ENCODE results near the gene PRPF8. TPM values are rescaled to one million over a fixed set of nuclear protein-coding genes. Genes with fewer than 3 reads are reported as not detected.

PRPF8 gene
- total and polyA plus RNA-seq, 2 of the 8 experiments (the other 6 are each of a cell fraction or from before 2014, with no cell fraction given), result 329 to 337 TPM

- TF ChIP-seq SIN3A (conservative IDR thresholded peaks at IDR 0.05 in 1 of 2, IDR thresholded peaks at IDR 0.05 in 1 of 2; ENCODE audit: low read depth in 1 of 2, low read length in 2 of 2) (no peak), GTF2F1 (IDR thresholded peaks at IDR 0.05; ENCODE audit: borderline replicate concordance, low read depth, low read length) (no peak), ASH2L (IDR thresholded peaks at IDR 0.05; ENCODE audit: low read length) (no peak), SP1 (IDR thresholded peaks at IDR 0.05; ENCODE audit: low read depth, low read length) (no peak), SP4 (IDR thresholded peaks at IDR 0.05; ENCODE audit: low read length) (no peak), POLR2AphosphoS5 (IDR thresholded peaks at IDR 0.05; ENCODE audit: low read depth, low read length) (no peak)
Observed at GRCh38 chr17:1729966-1730325, 45.3 kb upstream of the PRPF8 start (continued).
